ENCODE results near the gene C1QTNF1. TPM values are rescaled to one million over a fixed set of nuclear protein-coding genes. Genes with fewer than 3 reads are reported as not detected.

Gene C1QTNF1
- polyA plus RNA-seq, 1 of the 3 experiments (the other 2 are of a cell fraction), result 14.3 TPM

- Histone ChIP-seq H3K27ac (ENCODE audit: low read depth in 2 of 2, low read length in 1 of 2) (peak overlapping the region in 1 of 2 experiments; percentile 86; a peak in 2 of 4 replicates), H3F3A (replicated peaks; ENCODE audit: insufficient read depth) (peaks cover 5% of the 10 kb centered on the region), H3K27me3 (ENCODE audit: insufficient read depth) (no peaks in the 10 kb centered on the region), H3K9me2 (no peaks in the 10 kb centered on the region), H3K4me1 (ENCODE audit: control insufficient read depth in 1 of 2, insufficient read depth in 2 of 2, low read depth in 1 of 2, low read length in 1 of 2) (peaks cover 0 to 31% of the 10 kb centered on the region in 2 experiments; a peak in 1 of 4 replicates), H3K4me2 (no peak overlapping the region), H4K20me1 (ENCODE audit: insufficient read depth) (peaks cover 68% of the 10 kb centered on the region), H3K4me3 (ENCODE audit: low read depth in 2 of 2, low read length in 1 of 2) (no peak overlapping the region), H2AFZ (ENCODE audit: low read depth) (no peak overlapping the region), H3K9me3 (no peaks in the 10 kb centered on the region), H3K36me3 (replicated peaks in 1 of 2; ENCODE audit: control insufficient read depth in 1 of 2, insufficient read depth in 2 of 2, low read length in 1 of 2) (peaks cover 33 to 63% of the 10 kb centered on the region in 2 experiments), H3K79me2 (ENCODE audit: insufficient read depth) (peaks cover 67% of the 10 kb centered on the region), H3K9ac (no peak overlapping the region)
- ChIA-PET CTCF (interaction anchor here (1.0 to 11.1 kb wide), 10 partner anchors 18 to 395 kb away, joined by 3 to 133 read pairs (median 6); partner anchors contain the start of gene LGALS3BP), POLR2A (interaction anchor here (0.9 to 1.6 kb wide), 3 partner anchors 12 to 115 kb away, joined by 3 to 6 read pairs (median 3); partner anchors contain the start of gene CANT1)
- TF ChIP-seq NRF1 (IDR thresholded peaks at IDR 0.05; ENCODE audit: low read depth, low read length) (no peak), ZBTB33 (IDR thresholded peaks at IDR 0.05; ENCODE audit: borderline replicate concordance, low read depth) (no peak), RFX5 (IDR thresholded peaks at IDR 0.05; ENCODE audit: low read length) (no peak), IRF3 (IDR thresholded peaks at IDR 0.05; ENCODE audit: low read depth, low read length) (no peak), POLR2AphosphoS5 (IDR thresholded peaks at IDR 0.05; ENCODE audit: low read depth, low read length) (no peak), SMC3 (IDR thresholded peaks at IDR 0.05; ENCODE audit: low read depth, low read length) (no peak), RAD21 (IDR thresholded peaks at IDR 0.05; ENCODE audit: low read length) (no peak), GATA2 (CRISPR knock-in tag; IDR thresholded peaks at IDR 0.05) (no peak), JUND (IDR thresholded peaks at IDR 0.05) (no peak), CTCF (IDR thresholded peaks at IDR 0.05) (no peak), GABPA (IDR thresholded peaks at IDR 0.05; ENCODE audit: low read depth) (no peak), USF2 (IDR thresholded peaks at IDR 0.05; ENCODE audit: borderline replicate concordance, low read depth, low read length) (no peak), RXRA (IDR thresholded peaks at IDR 0.05; ENCODE audit: borderline replicate concordance, low read depth) (no peak), EZH2phosphoT487 (IDR thresholded peaks at IDR 0.05; ENCODE audit: borderline replicate concordance, low read depth) (no peak), FOXM1 (IDR thresholded peaks at IDR 0.05; ENCODE audit: low read depth) (no peak), NFIC (IDR thresholded peaks at IDR 0.05; ENCODE audit: borderline replicate concordance) (no peak), SIN3A (IDR thresholded peaks at IDR 0.05; ENCODE audit: borderline replicate concordance, low read depth, low read length) (no peak)
- DNase-seq, result no peak
- 91% methylated on average over 6 of the region's 6 CpGs for WGBS (ENCODE audit: low lambda C conversion rate)
These were observed 26.1 kb upstream of the C1QTNF1 start for GRCh38 chr17:78997881-78998280.

Measured in SK-N-SH (cell line).